HG03558 (cell line): Measurements from ENCODE around the gene ERVMER34-1.

Experiments used
- ATAC-seq: cut with Tn5 transposase; IDR thresholded peaks from one replicate; pipeline ENCODE4 v1.9.1; 2021; ENCODE audit warnings: moderate number of reproducible peaks; ENCODE audit not compliant: unreplicated experiment; ENCODE audit errors: extremely low read depth

Gene ERVMER34-1, protein sequence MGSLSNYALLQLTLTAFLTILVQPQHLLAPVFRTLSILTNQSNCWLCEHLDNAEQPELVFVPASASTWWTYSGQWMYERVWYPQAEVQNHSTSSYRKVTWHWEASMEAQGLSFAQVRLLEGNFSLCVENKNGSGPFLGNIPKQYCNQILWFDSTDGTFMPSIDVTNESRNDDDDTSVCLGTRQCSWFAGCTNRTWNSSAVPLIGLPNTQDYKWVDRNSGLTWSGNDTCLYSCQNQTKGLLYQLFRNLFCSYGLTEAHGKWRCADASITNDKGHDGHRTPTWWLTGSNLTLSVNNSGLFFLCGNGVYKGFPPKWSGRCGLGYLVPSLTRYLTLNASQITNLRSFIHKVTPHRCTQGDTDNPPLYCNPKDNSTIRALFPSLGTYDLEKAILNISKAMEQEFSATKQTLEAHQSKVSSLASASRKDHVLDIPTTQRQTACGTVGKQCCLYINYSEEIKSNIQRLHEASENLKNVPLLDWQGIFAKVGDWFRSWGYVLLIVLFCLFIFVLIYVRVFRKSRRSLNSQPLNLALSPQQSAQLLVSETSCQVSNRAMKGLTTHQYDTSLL

DNA sequence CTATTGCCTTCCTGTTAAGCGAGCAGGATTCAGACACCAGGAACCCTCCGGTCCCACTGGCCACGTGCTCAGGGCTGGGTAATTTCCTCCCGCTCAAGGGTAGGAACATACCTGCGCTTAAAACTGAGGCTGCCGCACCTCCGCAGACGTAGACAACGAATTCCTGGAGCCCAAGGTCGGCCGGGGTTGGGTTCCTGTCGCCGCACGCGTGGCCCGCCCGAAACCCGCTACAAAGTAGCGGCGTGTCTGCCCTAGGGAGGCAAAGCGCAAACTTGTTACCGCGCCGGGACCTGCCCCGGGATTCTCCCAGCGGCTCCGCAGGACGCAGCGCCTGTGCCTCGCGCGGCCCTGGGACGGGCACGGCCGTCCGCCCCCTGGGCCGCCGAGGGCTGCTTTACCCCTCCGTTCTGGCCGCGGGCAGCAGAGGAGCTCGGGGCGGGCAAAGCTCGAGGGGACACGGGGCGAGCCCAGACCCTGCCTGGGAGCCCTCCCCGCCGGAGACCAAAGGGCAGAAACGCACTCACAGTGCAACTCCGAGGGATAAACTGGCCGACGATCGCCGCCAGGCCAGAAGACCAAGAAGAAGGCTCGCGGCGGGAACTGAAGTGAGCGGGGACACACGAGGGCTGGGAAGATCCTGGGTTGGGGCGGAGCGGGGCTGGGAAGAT lies at the start of gene ERVMER34-1:
ERVMER34-1 (minus strand) TSS at position 607 of the 668 bp plus-strand sequence. CDS start 5,905 bp downstream, outside the sequence.
- no peak for ATAC-seq

DNA sequence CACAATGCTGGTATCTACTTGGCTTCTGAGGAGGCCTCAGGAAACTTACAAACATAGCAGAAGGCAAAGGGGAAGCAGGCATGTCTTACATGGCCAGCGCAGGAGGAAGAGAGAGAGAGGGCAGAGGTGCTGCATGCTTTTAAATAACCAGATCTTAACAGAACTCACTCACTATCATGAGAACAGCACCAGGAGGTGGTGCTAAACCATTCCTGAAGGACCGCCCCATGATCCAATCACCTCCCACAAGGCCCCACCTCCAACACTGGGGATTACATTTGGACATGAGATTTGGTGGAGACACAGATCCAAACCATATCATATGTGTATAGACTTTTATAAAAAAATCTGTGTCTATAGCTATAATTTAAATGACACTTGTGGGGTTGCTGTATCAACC lies 48.6 kb upstream of the ERVMER34-1 start:
- no peak for ATAC-seq

DNA sequence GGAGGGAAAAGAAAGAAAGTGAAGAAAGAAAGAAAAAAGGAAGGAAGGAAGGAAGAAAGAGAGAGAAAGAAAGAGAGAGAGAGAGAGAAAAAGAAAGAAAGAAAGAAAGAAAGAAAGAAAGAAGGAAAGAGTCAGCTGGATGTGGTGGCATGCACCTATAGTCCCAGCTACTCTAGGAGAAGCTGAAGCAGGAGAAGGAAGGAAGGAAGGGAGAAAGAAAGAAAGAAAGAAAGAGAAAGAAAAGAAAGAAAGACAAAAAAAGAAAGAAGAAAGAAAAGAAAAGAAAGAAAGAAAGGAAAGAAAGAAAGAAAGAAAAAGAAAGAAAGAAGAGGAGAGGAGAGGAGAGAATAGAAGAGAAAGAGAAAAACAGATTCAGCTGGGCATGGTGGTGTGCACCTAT lies 44.3 kb upstream of the ERVMER34-1 start:
- no peak for ATAC-seq

DNA sequence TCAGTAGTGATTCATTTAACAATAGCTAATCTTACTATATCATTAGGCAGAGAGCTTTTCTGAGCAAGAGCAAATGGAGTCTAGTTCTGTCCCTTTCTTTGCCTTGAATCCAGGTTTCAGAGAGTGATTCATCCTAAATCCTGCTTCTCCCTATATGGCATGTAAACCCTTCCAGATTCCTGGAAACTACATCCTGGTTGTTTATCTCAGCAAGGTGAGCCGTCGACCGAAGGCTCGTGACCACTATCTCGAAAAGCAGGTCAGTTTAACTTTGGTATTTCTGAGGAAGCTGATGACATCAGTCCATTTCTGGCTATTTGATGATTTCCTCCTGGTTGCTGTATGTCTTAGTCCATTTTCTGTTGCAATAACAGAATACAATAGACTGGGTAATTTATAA lies 40.7 kb upstream of the ERVMER34-1 start:
- ATAC-seq, result no peak

DNA sequence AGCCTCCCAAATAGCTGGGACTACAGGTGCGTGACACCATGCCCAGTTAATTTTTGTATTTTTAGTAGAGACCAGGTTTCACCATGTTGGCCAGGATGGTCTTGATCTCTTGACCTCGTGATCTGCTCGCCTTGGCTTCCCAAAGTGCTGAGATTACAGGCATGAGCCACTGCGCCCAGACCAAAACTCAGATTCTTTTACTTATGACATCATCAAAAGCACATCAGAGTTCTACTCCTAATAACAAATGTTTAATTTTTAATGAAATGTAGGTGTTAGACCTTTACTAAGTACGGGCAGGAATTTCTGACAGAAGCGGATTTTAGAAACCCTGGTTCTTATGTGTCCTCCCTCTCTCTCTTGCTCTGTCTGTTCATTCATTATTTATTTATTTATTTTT lies 38.5 kb upstream of the ERVMER34-1 start:
- no peak for ATAC-seq

DNA sequence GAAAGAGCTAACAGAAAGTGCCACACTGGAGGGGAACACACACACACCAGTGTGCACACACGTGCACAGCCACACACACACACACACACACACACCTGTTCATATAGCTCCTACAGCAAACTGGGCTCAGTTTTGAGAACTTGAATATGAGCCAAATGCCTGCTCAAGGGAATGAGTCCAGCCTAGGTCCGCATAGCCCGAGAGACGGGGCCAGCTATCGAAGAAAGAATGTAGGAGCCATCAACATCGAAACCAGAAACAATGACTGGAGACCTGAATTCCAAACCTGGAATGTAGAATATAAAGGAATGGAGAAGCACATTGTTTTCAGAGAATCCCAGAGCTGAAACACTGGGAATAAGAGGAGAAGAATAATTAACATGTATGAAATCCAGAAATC lies 37.6 kb upstream of the ERVMER34-1 start:
- ATAC-seq, result no peak

DNA sequence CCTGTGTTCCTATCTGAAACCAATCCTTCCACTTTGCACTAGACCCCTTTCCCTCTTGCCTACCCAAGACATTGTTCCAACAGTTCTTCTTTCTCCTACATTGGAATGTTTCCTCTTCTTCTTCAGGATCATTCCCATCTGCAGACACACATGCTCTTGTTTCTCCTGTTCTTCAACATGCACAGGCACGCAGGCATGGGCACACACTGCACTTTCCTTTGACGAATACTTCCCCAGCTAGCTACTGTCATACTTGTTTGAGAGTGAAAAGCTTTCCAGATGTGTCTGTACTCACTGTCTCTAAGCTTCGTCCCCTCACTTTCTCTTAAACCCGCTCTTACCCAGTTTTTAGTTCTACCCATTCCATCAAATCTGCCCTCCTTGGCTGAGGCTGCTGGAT lies 31.8 kb upstream of the ERVMER34-1 start:
- ATAC-seq, result no peak

DNA sequence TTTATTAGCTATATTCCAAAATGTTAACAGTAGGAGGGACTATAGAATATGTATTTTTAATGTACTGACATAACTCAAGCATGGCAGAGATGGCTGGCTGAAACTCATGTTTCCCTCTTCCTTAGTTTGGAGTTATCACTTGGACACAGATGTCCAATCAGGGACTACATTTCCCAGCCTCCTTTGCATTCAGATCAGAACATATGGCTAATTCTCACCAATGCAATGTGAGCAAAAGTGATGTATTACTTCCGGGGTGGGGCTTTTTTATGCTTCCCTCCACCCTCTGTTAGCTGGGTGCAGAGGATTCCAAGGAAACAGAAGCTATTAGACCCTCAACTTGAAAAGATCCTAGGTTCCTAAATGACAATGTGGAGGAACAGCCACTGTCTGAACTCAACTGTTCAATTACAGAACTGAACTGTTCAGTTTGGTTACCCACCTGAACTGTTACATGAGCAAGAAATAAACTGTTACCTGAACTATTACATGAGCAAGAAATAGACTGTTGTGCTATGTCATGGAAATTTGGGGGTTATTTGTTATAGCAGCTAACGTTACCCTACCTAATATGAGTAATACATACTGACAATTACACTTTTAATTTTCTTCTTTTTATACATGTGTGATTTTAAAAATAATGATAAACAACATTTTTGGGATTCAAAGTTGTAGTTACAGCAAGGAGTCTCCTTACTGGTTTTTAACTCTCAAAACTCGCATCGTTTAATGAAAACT lies 29.6 kb upstream of the ERVMER34-1 start:
- ATAC-seq, result no peak

DNA sequence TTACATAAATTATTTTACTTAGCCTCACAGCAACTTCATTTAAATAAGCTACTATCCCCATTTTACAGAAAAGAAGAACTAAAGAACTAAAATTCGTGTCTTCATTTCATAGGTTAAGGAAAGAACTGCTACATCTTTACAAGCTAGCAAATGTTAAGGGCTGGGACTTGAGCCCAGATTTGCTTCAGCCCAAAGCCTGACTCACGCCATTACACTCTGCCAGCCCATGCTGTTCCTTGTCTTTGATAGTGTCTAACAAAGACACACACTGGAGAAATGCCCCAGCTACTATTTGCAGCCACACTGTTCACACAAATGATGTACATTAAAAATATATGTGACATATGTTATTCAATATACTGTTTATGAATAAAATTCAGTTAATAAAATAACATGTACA lies 29.0 kb upstream of the ERVMER34-1 start:
- no peak for ATAC-seq

DNA sequence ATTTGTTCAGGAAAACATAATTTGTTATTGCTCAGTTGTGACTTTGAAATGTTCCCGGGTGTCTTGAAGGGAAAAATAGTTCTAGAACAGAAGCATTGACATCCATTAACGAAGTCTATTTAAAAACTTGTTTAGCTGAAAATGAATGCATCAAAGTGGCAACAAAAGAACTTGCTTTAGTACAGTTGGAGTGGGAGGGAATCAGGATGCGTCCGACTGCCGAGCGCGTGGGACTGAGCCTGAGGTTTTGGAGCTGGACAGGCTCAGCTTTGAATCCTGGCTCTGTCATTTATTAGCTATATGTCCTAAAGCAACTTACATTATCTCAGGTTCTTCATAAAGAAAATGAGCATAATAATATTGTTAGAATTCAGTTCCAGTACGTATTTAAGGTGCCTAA lies 9.0 kb upstream of the ERVMER34-1 start:
- no peak for ATAC-seq

DNA sequence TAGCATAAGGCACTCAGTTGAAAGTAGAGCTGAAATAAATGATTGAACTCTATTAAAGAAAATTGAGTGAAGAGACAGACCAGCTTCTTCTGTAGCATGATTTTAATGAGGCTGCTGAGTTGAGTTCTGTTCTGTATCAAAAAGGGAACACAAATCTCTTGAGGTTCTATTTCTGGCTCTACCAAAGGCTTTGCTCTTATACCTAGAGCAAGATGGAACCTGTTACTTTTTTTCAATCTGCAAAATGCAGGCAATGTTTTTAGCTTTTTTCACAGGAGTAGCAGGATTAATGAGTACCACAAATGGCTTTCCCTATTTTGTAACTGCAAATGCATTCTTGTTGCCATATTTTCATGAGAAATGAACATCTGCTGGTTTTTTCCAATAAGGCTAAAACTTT lies 4.2 kb upstream of the ERVMER34-1 start:
- no peak for ATAC-seq

DNA sequence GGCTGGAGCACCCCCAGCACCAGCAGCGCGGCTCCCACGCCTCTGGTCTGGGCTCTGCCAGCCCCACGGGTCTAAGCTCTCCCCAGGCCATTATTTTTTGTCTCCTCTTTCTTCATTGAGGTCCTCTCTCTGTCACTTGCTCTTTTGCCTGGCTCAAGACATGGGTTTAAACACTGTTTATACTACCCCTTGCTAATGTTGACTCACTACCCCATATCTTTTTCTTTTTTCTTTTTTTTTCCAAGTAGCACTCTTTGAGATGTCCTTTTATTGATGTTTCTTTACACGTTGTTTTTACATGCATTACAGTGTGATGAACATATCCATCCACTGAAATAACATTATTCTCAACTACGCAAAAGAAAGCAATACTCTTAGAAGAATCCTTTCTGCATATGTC lies 1.7 kb upstream of the ERVMER34-1 start:
- no peak for ATAC-seq

DNA sequence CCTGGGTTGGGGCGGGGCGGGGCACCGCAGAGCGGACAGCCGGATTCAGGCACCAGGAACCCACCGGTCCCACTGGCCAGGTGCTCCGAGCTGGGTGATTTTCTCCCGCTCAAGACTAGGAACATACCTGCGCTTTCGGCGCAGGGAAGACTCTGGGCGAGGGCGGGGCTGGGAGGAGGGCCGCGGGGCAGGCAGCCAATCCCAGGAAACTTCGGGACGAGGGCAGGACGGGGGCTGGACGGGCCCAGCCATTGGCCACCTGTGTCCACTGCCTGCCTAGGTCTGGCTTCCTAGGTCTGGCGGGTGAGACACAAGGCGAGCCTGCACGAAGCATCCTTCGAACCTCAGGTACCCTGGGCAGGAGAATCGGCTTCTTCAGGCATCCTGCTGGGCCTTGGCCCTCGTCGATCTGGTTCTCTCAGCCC lies 274 bp upstream of the ERVMER34-1 start:
- ATAC-seq, result no peak

DNA sequence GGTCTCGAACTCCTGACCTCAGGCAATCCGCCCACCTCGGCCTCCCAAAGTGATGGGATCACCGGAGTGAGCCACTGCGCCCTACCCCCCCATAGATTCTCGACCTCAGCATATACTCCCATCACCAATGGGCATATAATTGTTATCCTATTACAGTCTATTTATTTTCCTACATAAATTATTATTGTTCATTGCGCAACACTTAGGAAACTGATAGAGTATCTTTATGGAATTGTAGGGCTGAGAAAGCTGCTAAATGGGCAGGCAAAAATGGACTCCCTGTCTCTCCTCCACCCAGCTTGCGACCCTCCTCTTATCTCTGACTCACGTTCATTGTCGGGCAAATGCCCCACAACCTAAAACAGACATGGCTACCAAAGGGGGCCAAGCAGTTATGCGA lies 1.0 kb downstream of the ERVMER34-1 start:
- no peak for ATAC-seq

DNA sequence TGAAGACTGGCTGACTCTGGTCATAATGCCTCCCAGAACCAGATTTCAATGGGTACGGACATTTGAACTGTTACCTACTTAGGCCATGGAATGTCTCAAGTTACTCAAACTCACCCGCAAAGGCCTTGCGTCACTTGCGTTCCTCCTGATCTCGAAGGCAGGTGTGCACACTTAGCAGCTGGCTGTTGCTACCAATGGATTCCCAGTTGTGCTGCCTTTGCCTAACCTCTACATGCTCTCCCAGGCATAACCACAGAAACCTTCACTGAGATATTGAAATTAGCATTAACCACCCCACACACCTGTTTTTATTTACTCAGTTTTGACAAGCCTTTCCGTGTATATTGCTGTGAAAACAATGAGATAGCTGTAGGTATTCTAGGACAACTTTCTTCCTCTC lies 2.8 kb downstream of the ERVMER34-1 start:
- ATAC-seq, result peak; percentile 67

DNA sequence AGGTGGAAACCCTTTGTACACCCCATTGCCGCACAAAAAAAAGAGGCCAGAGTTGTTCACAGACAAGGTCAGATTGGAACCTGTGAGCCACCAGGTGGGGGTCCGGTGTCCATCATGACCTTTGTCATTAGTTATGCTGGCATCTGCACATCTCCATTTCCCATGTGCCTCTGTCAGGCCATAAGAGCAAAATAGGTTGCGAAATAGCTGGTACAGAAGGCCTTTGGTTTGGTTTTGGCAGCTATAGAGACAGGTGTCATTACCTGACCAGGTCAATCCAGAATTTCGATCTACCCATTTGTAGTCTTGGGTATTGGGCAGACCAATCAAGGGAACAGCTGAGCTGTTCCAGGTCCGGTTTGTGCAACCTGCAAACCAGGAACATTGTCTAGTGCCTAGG lies 6.6 kb downstream of the ERVMER34-1 start:
- no peak for ATAC-seq

DNA sequence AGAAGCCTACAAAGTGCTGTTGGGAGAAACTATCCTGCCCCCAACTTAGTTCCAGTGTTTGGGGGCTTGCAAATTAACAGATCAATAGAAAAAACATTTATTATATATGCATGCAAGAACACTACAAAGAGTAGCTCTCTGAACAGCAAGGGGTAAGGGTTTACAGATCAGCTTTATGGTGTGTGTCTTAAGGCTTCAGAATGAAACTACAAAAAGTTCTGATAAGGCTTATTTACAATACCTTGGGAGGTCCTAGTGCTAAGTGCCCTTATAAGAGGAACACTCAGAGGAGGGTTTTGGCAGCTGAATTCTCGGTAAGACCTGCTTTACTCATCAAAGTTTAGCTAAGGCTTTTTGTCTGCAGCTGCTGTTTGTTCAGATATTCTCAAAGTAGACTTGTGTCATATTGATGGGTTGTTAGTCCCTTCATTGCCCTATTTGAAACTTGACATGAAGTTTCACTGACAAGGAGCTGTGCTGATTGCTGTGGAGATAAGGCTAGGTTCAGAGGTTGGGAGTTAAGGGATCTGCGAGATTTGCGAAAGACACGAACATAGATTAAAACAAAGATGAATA lies 7.7 kb downstream of the ERVMER34-1 start:
- no peak for ATAC-seq

DNA sequence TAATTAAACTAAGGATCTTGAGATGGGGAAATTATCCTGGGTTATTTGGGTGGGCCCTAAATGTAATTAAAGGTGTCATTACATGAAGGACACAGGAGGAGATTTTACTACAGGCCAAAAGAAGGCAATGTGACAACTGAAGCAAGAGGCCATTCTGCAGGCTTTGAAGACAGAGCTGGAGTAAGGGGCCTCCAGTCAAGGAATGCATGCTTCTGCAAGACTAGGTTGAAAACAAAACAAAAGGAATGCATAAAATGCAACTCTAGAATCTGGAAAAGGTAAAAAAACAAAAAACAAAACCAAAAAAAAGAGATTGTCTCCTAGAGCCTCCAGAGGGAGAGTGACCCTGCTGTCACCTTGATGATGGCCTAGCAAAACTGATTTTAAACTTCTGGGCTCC lies 21.6 kb downstream of the ERVMER34-1 start:
- ATAC-seq, result no peak

DNA sequence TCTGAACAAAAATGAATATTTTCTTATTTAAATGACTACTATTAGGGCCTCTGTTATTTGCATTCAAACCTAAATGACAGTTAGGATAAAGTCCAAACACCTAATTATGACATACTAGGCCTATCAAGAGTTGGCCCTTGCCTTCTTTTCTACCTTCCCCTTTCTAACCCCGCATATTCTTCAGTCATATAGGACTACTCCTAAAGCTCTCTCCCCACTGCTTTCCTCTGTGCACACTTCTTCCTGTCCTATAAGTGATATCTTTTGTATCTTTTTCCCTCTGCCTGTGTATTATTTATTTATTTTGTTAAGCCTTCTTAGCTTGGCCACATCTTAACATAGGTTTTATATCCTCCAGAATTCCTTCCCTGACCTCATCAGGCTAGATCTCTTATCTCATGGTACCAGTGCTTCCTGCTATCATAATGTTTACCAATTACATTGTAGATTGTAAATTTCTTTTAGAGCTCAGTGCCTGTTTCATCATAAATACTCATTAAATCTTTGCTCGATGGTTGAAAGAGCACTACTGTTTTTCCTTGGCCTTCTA lies 22.5 kb downstream of the ERVMER34-1 start:
- no peak for ATAC-seq
